NCI-H526 treated with DMSO at 0.1 percent for 48 hours (cell line): Measurements from ENCODE around the gene NT5M.
"Not testable (repeated sequence)": the region's sequence is repeated elsewhere in the genome, so short reads cannot be mapped to it uniquely, and the experiment has no call there.

ENCODE experiments used
- DNase-seq: peaks from one replicate; lab custom pipeline; 2025; lab: John Stamatoyannopoulos, UW

The NT5M gene

DNA sequence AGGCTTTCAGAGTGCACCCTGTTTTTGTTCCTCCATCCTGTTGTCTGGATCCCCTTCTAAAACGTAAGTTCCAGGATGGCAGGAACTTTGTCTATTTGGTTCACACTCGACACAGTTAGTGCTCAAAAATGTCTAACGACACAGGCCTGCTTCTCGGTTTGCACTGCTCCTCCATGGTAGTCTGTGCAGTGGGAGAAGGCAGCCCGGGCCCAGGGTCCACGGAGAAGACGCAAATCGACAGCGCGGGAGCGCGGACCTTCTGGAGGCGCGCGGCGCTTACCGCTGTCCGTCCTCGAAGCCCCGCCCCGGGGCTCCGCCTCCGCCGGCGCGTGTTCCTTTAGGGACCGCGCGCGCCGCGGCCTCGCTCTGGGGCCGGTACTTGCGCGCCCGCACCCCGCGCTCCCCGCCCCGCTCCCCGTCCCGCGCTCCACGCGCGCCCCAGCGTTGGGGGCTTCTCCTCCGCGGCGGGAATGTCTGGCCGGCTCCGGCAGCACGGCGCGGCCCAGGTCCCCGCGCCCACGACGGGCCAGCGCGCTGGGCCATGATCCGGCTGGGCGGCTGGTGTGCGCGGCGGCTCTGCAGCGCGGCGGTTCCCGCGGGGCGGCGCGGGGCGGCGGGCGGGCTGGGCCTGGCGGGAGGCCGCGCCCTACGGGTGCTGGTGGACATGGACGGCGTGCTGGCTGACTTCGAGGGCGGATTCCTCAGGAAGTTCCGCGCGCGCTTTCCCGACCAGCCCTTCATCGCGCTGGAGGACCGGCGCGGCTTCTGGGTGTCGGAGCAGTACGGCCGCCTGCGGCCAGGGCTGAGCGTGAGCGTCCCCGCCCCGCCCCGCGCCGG lies at the start of gene NT5M:
Gene NT5M (plus strand): TSS at position 364 of the 837 bp plus-strand sequence. CDS start 178 bp downstream, at position 542.
- DNase-seq, result peak; percentile 25

DNA sequence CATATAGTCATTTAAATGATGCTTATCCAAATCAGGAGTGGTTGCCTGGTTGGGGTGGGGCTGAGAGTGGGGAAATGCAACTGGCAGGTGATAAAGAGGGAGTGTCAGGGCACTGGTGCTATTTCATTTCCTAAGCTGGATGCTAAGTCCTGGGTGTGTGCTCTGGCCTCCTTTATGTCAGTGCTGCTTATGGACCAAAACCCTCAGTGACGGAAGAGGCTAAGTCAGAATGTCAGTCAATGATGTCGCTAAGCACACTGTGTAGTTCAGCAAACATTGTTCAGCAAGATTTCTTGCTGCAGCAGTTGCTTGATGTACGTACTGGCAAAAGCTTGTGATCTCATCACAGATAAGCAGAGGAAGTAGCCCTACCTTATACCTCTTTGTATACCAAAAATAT lies 49.8 kb upstream of the NT5M start:
- DNase-seq, result no peak

DNA sequence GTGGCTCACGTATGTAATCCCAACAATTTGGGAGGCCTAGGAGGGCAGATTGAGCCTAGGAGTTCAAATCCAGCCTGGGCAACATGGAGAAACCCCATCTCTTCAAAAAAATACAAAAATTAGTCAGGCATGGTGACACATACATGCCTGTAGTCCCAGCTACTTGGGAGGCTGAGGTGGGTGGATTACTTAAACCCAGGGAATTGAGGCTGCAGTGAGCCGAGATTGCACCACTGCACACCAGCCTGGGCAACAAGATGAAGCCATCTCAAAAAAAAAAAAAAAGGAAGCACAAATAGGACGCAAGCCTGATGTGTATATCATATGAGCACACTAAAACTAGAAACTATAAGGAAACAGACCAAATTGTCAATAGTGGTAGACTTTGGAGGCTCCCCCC lies 49.1 kb upstream of the NT5M start:
- no peak for DNase-seq

DNA sequence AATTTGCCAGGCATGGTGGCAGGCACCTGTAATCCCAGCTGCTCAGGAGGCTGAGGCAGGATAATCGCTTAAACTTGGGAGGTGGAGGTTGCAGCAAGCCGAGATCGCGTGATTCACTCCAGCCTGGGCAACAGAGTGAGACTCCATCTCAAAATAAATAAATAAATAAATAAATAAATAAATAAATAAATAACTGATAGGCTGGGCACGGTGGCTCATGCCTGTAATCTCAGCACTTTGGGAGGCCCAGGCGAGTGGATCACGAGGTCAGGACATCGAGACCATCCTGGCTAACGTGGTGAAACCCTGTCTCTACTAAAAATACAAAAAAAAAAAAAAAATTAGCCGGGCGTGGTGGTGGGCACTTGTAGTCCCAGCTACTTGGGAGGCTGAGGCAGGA lies 47.5 kb upstream of the NT5M start:
- not testable (repeated sequence) for DNase-seq

DNA sequence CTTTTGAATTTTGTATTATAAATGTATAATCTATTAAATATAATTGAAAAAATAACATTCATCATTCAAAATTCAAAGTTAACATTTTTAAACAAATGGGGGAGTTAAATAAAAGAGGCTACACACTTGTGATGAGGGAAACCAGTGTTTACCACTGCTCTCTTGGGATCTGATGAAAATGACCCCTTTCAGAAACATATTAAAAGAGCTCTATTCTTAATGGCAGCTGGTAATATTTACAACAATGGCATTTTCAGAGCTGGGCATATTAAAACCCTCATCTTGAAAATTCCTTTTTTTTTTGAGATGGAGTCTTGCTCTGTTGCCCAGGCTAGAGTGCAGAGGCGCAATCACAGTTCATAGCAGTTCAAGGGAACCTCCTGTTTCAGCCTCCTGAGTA lies 46.9 kb upstream of the NT5M start:
- no peak for DNase-seq

DNA sequence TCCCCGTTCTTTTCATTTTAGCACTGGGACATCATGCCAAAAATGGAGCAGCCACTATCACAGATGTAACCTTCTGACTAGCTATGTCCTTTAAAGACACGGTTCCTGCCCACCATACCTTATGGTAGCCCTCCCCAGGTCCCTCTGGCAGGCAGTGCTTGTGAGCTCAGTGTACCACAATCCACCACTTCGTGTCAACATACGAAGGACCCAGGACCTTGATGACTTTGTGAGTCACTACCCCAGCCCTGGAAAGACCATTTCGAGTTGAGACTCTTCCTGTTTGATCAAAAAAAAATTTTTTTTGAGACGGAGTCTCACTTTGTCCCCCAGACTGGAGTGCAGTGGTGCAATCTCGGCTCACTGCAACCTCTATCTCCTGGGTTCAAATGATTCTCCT lies 45.2 kb upstream of the NT5M start:
- DNase-seq, result no peak

DNA sequence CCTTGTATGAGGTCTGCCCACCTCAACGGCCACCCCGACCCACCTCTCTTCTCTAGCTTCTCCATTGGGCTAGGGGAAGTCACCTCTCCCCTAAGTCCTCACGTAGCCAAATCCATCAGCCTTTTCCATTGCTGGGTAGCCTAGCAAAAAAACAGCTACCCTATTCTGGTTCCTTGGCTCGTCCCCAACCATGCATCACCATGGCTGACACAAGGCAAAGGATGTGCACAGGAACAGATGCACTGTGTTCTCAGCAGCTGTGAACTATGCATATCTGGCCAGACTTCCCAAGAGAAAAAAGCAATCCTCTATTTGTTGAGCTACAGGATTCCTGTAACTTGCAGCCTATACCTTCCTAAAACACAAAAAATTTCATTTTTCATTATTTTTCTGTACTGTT lies 44.2 kb upstream of the NT5M start:
- no peak for DNase-seq

DNA sequence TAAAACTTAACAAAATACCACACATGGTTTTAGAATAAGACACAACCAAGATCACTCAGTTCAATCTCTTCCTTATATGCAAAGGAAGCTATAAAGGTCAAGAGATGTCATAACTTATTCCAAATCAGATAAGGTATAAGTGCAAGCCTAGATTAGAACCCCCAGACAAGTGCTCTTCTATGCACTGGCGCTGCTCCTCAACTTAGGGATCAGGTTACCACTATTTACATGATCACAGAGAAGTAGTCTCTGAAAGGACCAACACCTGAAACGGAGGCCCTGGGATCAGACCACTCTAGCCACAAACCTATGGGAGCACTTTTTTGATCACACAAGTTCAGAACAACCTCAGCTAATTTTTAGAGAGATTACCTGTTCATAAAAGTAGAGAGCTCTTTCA lies 38.7 kb upstream of the NT5M start:
- DNase-seq, result peak; percentile 1

DNA sequence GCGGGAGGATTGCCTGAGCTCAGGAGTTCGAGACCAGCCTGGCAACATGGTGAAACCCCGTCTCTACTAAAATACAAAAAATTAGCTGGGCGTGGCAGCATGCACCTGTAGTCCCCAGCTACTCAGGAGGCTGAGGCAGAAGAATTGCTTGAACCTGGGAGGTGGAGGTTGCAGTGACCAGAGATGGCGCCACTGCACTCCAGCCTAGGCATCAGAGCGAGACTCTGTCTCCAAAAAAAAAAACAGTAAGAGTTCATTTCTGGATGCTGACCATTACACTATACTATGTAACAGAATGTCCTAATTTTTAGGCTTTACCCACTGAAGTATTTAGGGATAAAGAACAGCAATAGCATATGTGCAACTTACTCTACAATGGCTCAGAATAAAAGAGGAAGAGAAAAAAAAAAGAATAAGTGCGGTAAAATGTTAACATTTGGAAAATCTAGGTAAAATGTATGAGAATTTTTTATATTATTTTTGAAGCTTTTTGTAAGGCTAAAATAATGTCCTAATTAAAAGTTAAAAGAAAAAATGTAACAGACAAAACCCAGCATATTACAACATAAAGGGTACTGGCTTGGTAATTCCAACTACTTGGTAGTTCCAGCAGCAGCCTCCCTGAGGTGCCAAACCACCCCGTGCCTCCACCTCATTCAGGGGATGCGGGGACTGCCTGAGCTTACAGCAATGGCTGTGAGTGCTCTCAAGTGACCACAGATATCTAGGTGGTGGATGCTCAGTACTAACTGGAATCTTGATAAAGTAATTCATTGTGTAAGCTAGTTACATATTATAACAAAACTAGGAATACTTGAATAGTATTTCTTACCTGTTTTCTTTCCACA lies 33.0 kb upstream of the NT5M start:
- no peak for DNase-seq

DNA sequence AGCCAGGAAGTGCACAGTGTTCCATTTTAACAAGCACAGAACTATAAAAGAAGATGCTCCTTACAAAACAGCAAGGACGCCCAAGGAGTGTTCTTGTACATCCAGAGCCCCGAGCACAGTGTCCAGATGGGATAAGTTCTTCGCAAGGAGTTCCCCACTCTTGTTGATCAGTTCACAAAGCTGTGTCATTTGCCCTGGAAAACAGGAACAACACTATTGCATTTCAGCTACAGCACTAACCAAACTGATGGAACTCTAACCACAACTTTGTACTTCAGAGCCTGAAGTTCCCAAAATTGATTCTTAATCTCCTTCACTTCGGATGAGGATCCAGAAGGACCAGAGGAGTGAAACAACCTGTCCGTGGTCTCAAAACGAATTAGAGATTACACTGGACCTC lies 27.2 kb upstream of the NT5M start:
- DNase-seq, result no peak

DNA sequence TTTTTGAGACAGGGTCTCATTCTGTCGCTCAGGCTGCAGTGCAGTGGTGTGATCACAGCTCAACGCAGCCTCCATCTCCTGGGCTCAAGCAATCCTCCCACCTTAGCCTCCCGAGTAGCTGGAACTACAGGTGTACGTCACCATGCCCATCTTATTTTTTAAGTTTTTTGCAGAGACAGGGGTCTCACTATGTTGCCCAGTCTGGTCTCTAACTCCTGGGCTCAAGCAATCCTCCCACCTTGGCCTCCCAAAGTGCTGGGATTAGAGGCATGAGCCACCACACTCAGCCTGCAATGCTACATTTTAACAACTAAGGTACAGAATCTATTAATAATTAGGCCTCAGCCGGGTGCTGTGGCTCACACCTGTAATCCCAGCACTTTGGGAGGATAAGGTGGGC lies 25.7 kb upstream of the NT5M start:
- DNase-seq, result not testable (repeated sequence)

DNA sequence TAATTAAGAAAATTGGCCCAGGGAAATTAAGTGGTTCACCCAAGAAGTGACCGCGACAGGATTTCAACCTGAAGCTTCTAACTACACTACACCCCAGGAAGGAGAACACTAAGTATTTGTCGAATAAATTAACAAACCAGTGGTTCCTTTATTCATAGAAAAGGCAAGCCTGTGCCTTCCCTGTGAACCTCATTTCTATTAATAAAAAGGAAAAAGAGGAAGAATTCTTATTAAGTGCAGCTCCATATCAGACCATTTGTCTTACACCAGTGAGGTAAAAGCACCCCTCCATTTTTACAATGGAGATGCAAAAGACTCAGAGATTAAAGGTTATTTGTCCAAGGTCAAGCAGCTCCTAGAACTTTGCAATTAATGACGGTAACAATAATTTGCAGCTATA lies 23.9 kb upstream of the NT5M start:
- DNase-seq, result no peak

DNA sequence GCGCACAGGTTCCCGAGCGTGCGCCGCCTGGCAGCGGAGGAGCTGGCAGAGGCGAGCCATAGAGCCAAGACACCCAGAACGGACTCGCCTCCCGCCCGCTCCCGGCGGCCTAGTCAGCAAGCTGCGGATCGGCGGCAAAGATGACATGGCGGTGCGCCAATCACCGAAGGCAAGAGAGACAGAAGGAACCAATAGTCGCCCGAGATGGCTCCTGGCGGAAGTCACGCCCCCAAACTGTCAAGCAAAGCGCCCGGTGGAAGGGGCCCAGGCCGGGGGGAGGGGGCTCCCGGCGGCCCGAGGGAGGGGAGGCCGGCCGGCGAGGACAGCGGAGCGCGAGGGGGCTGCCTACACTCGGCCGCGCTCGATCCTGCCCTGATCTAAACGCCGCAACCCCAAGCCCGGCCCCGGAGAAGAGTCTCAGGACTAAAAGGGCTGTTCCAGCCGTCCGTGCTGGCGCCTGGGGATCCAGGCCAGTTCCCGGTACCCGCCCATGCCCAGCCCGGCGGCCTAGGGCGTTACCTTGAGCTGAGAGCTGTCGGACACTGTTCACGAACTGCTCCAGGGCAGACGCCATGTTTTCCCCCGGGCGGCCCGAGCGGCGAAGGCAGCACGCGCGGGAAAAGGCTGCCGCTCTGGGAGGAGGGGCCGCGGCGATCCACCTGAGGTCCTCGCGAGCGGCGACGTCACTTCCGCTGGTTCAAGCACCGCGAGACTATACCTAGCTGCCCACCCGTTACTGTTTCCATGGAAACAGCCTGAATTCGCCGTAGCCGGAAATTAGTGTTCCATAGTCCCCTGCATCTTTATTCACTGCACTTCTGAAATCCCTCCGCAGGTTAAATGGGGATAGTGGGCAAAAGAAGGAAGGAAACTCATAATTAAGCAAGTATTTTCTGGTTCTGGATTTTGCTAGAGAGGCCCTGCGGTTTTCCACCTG lies 22.3 kb upstream of the NT5M start, which contains the start of gene COPS3:
Gene COPS3 (minus strand): TSS at position 634 of the 937 bp plus-strand sequence. CDS start 60 bp downstream, at position 574.
- DNase-seq, result peak; percentile 84

DNA sequence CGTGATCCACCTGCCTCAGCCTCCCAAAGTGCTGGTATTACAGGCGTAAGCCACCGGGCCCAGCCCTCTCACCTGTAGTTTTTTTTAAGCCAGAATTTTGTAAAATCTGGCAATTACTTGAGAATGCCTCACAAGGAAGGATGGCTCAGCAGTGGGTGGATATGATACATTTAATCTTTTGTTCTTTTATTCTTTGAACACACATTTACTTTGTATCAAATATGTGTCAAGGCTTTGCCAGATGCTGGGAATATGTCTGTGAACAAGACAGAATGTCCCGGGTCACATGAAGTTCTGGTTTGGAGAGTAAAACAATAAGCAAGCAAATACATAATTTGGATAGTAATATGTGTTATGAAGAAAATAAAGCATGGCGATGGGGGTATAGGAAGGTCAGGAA lies 17.2 kb upstream of the NT5M start:
- DNase-seq, result no peak

DNA sequence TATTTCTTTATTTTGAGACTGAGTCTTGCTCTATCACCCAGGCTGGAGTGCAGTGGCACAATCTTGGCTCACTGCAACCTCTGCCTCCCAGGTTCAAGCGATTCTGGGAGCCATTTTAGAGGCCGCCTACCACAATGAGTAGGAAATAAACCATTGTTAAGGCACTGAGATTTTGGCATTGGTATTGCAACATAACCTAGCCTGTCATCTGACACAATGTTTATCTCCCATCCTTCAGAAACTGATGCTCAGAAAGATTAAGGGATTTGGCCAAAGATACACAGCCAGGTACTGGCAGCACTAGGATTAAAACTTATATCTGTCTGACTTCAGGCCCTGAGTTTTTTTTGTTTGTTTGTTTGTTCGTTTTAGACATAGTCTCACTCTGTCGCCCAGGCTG lies 14.1 kb upstream of the NT5M start:
- no peak for DNase-seq

DNA sequence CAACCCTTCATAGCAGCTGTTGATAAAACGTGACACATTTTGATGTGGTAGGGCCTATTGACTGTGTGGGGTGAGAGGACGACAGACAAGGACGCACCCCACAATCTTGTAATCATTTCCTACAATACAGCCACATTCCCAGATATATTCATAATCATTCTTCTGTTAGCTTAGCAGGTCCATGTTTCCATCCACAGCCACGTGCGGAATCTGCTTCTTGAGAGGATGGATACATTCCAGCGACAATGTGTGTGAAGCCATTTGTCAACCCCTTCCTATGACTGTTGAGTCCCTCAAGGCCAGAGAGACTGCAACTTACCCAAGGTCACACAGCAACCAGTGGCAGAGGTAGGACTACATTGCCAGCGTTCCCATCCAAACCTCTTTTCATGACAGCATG lies 13.5 kb upstream of the NT5M start:
- no peak for DNase-seq

DNA sequence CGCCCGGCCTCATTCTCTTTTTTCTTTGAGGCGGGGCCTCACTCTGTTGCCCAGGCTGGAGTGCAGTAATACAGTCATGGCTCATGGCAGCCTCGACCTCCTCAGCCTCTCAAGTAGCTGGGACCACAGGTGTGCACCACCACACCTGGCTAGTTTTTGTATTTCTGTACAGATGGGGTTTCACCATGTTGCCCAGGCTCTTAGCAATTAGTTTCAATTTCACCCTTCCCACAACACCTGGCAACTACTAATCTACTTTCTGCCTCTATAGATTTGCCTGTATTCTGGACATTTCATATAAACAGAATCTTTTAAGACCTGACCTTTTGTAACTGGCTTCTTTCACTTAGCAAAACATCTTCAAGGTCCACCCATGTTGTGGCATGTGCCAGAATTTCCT lies 8.0 kb upstream of the NT5M start:
- DNase-seq, result no peak

DNA sequence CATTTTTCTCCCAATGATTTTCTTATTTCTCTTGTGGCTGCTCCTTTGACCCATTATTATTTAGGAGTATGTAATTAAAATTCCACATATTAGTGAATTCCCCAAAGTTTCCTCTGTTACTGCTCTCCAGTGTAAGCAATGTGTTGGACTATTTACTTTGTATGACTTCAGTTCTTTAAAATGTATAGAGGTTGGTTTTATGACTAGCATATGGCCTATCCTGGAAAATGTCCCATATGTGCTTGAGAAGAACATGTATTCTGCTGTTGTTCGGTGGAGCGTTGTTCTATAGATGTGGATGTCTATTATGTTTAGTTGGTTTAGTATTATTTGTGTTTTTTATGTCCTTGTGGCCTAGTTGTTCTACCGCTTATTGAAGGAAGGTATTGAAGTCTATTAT lies 6.0 kb upstream of the NT5M start:
- DNase-seq, result no peak

DNA sequence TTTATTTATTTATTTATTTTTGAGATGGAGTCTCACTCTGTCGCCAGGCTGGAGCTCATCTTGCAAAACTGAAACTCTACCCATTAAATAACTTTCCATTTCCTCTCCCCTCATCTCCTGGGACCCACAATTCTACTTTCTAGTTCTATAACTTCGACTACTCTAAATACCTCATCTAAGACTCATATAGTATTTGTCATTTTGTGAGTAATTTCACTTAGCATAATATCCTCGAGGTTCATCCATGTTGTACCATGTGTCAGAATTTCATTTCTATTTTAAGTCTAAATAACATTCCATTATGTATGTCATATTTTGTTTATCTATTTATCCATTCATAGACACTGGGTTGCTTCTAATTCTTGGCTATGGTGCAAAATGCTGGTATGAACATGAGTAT lies 5.1 kb upstream of the NT5M start:
- DNase-seq, result no peak

DNA sequence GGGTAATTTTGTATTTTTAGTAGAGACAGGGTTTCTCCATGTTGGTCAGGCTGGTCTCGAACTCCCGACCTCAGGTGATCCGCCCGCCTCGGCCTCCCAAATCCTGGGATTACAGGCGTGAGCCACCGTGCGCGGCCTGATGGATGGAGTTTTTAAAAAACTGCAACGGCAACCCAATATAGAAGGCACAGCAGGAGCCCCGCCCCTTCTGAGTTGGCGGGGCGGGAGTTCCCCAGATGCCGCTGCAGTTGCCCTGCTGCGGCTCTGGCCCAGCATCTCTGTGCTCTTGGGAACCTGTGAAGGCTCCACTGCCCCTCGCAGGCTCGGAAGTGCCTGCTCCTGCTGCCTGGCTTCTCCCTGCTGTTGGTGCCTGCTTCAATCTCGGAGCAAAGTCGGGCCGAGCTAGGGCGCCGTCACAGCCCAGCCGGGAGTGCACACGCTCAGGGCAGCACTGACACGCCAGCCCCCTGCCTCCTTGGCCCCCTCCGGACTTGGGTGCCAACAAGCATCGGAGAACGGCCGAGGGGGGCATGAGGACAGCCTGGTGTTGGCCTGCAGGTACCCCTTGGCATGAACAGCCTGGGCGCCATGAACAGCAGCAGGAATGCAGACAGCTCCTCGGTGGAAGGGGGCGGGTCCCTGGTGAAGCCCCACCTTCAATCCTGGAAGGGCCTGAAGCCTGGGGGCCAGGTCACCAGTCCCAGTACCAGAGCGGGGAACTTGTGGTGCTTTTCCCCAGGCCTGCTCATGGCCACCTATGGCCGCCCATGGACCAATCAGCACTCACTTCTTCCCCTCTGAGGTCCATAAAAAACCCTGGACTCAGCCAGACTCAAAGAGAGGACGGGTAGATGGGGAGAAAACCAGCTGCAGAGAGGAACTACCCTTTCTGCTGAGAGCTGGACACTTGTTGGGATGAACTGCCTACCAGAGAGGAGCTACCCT lies 2.3 kb upstream of the NT5M start:
- DNase-seq, result peak; percentile 18

DNA sequence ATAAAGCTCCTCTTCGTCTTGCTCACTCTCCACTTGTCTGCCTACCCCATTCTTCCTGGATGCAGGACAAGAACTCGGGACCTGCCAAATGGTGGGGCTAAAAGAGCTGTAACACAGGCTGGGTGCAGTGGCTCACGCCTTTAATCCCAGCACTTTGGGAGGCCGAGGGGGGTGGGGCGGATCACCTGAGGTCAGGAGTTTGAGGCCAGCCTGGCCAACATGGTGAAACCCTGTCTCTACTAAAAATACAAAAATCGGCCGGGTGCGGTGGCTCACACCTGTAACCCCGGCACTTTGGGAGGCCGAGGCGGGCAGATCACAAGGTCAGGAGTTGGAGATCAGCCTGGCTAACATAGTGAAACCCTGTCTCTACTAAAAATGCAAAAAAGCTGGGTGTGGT lies 1.5 kb upstream of the NT5M start:
- DNase-seq, result not testable (repeated sequence)
